Neural cell (in vitro differentiated cells): ENCODE results near the gene CFAP299. TPM values are rescaled to one million over a fixed set of nuclear protein-coding genes. Genes with fewer than 3 reads are reported as not detected.

Experiments used
- H2AFZ ChIP-seq: fragments of 200-600, 300-800 bp; sonication (generic), shearing (Covaris generic); 2 replicates; pipeline ENCODE4 v1.6.0; 2014; ENCODE audit warnings: low read depth, mild to moderate bottlenecking, antibody characterized with exemption, low read length, moderate library complexity
- H3F3A ChIP-seq: fragments of 200-600 bp; shearing (Covaris generic); 2 replicates; pipeline ENCODE4 v1.6.1; 2016; ENCODE audit warnings: mild to moderate bottlenecking, moderate library complexity, mixed read lengths, antibody characterized with exemption, low read length; ENCODE audit not compliant: insufficient read depth, poor library complexity, severe bottlenecking
- H3K27ac ChIP-seq: fragments of 200-600, 300-800 bp; sonication (generic), shearing (Covaris generic); 2 replicates; pipeline ENCODE4 v1.5.1; 2014; ENCODE audit warnings: mild to moderate bottlenecking, low read length, moderate library complexity
- H3K27me3 ChIP-seq: fragments of 300-800, 200-600 bp; sonication (generic), shearing (Covaris generic); 2 replicates; pipeline ENCODE4 v1.6.0; 2014; ENCODE audit warnings: mild to moderate bottlenecking, low read depth, low read length, moderate library complexity; ENCODE audit not compliant: insufficient read depth
- H3K36me3 ChIP-seq: fragments of 300-800, 200-600 bp; sonication (generic), shearing (Covaris generic); 2 replicates; pipeline ENCODE4 v1.5.1; 2014; ENCODE audit warnings: mild to moderate bottlenecking, antibody characterized with exemption, low read length, moderate library complexity; ENCODE audit not compliant: insufficient read depth
- H3K4me2 ChIP-seq: fragments of 300-800, 200-600 bp; sonication (generic), shearing (Covaris generic); 2 replicates; pipeline ENCODE4 v1.6.0; 2014; ENCODE audit warnings: mild to moderate bottlenecking, low read length
- H3K4me3 ChIP-seq: fragments of 300-800, 200-600 bp; sonication (generic), shearing (Covaris generic); 2 replicates; pipeline ENCODE4 v1.5.1; 2014; ENCODE audit warnings: mild to moderate bottlenecking, low read length, moderate library complexity
- H3K79me2 ChIP-seq: fragments of 200-600 bp; shearing (Covaris generic); replicated peaks from 2 replicates; pipeline ENCODE4 v1.6.0; 2014; ENCODE audit warnings: mild to moderate bottlenecking, low read length, moderate library complexity; ENCODE audit not compliant: insufficient read depth
- H3K9ac ChIP-seq: fragments of 300-800, 200-600 bp; sonication (generic), shearing (Covaris generic); 2 replicates; pipeline ENCODE4 v1.6.1; 2016; ENCODE audit warnings: mild to moderate bottlenecking, low read length, mixed read lengths
- H3K9me2 ChIP-seq: fragments of 200-600 bp; shearing (Covaris generic); 2 replicates; pipeline ENCODE4 v1.6.1; 2016; ENCODE audit warnings: mild to moderate bottlenecking, low read length, mixed read lengths; ENCODE audit not compliant: insufficient read depth
- H3K9me3 ChIP-seq: fragments of 200-600, 300-800 bp; sonication (generic), shearing (Covaris generic); 2 replicates; pipeline ENCODE4 v1.6.1; 2016; ENCODE audit warnings: mild to moderate bottlenecking, mixed run types, low read length, moderate library complexity, mixed read lengths
- H4K20me1 ChIP-seq: fragments of 200-600 bp; shearing (Covaris generic); 2 replicates; pipeline ENCODE4 v1.6.1; 2016; ENCODE audit warnings: mild to moderate bottlenecking, mixed run types; ENCODE audit not compliant: insufficient read depth
- EP300 ChIP-seq: fragments of 450-650 bp; conservative IDR thresholded peaks from 2 replicates; pipeline ENCODE4 v1.6.1; 2014; ENCODE audit warnings: antibody characterized with exemption, mild to moderate bottlenecking, moderate library complexity; ENCODE audit not compliant: poor library complexity, severe bottlenecking
- EZH2 ChIP-seq: fragments of 200-600, 300-800 bp; shearing (Covaris generic), sonication (generic); IDR thresholded peaks from 2 replicates; pipeline ENCODE4 v1.6.1; 2014; ENCODE audit warnings: antibody characterized with exemption, low read length, borderline replicate concordance, mild to moderate bottlenecking; ENCODE audit not compliant: insufficient read depth, poor library complexity, severe bottlenecking
- MXI1 ChIP-seq: fragments of 450-650 bp; conservative IDR thresholded peaks from 2 replicates; pipeline ENCODE4 v1.6.1; 2014; ENCODE audit warnings: antibody characterized with exemption, mild to moderate bottlenecking; ENCODE audit not compliant: poor library complexity, severe bottlenecking
- POLR2AphosphoS5 ChIP-seq: IDR thresholded peaks from 2 replicates; pipeline ENCODE4 v1.6.1; 2012
- RAD21 ChIP-seq: fragments of 450-650 bp; conservative IDR thresholded peaks from 2 replicates; pipeline ENCODE4 v1.6.1; 2014; ENCODE audit warnings: antibody characterized with exemption, mild to moderate bottlenecking, moderate library complexity
- SMC3 ChIP-seq: fragments of 450-650 bp; conservative IDR thresholded peaks from 2 replicates; pipeline ENCODE4 v1.6.1; 2014; ENCODE audit warnings: antibody characterized with exemption, mild to moderate bottlenecking, moderate library complexity; ENCODE audit not compliant: poor library complexity
- TAF1 ChIP-seq: IDR thresholded peaks from 2 replicates; pipeline ENCODE4 v1.6.1; 2012; ENCODE audit warnings: low read depth
- polyA plus RNA-seq: library from polyadenylated mRNA; depleted of rRNA; stranded (reverse); fragments of >200 nt; gene quantifications from 2 replicates; pipeline ENCODE4 v1.2.3, GENCODE V29; 2014
- TF ChIP-seq, protein P1 (sequence below): fragments of 450-650 bp; IDR thresholded peaks from 2 replicates; pipeline ENCODE4 v1.5.1; 2014; ENCODE audit warnings: antibody characterized with exemption, mild to moderate bottlenecking, moderate library complexity; ENCODE audit not compliant: poor library complexity, severe bottlenecking
- TF ChIP-seq, protein P2 (sequence below): IDR thresholded peaks from 2 replicates; pipeline ENCODE4 v1.6.1; 2012; ENCODE audit warnings: borderline replicate concordance

Gene CFAP299
- polyA plus RNA-seq, 1 donor from 2014 or later = not detected

DNA sequence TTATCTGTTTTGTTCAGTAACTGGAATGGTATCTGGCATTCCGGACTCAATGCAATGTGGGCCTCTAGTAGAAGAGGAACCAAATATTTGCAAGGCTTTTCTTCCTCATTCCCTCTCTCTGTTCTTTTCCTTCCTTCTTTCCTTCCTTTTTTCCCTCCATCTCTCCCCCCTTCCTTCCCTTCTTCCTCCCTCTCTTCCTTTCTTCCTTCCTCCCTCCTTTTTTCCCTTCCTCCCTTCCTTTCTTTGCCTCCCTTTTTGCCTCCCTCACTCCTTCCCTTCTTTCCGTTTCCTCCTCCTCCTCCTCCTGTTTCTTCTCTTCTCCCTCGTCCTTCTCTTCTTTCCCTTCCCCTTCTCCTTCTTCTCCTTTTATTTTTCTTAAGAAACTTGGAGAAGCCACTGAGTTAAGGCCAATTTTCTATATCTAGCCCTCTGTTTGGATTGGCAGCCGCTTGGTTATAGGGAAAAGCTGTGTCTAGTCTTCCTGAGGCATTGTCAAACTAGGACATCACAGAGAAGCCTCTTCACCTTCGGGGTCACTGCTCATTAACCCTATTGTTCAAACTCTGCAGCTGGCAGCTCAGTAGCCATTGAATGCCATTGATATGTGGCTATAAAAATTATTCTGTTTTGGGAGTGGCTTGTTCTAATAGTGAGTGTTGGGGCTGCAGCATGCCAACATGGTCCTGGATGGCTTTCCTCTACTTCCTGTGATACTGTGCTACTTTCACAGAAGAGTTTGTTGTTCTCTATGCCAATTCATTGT is 95.9 kb downstream of the CFAP299 start:
- Histone ChIP-seq H2AFZ (no peak overlapping the region), H3K9ac (no peak overlapping the region)
- TF ChIP-seq, protein P1, sequence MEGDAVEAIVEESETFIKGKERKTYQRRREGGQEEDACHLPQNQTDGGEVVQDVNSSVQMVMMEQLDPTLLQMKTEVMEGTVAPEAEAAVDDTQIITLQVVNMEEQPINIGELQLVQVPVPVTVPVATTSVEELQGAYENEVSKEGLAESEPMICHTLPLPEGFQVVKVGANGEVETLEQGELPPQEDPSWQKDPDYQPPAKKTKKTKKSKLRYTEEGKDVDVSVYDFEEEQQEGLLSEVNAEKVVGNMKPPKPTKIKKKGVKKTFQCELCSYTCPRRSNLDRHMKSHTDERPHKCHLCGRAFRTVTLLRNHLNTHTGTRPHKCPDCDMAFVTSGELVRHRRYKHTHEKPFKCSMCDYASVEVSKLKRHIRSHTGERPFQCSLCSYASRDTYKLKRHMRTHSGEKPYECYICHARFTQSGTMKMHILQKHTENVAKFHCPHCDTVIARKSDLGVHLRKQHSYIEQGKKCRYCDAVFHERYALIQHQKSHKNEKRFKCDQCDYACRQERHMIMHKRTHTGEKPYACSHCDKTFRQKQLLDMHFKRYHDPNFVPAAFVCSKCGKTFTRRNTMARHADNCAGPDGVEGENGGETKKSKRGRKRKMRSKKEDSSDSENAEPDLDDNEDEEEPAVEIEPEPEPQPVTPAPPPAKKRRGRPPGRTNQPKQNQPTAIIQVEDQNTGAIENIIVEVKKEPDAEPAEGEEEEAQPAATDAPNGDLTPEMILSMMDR = no peak
- TF ChIP-seq, protein P2, sequence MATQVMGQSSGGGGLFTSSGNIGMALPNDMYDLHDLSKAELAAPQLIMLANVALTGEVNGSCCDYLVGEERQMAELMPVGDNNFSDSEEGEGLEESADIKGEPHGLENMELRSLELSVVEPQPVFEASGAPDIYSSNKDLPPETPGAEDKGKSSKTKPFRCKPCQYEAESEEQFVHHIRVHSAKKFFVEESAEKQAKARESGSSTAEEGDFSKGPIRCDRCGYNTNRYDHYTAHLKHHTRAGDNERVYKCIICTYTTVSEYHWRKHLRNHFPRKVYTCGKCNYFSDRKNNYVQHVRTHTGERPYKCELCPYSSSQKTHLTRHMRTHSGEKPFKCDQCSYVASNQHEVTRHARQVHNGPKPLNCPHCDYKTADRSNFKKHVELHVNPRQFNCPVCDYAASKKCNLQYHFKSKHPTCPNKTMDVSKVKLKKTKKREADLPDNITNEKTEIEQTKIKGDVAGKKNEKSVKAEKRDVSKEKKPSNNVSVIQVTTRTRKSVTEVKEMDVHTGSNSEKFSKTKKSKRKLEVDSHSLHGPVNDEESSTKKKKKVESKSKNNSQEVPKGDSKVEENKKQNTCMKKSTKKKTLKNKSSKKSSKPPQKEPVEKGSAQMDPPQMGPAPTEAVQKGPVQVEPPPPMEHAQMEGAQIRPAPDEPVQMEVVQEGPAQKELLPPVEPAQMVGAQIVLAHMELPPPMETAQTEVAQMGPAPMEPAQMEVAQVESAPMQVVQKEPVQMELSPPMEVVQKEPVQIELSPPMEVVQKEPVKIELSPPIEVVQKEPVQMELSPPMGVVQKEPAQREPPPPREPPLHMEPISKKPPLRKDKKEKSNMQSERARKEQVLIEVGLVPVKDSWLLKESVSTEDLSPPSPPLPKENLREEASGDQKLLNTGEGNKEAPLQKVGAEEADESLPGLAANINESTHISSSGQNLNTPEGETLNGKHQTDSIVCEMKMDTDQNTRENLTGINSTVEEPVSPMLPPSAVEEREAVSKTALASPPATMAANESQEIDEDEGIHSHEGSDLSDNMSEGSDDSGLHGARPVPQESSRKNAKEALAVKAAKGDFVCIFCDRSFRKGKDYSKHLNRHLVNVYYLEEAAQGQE = no peak
- TF ChIP-seq EP300 (no peak), MXI1 (no peak), SMC3 (no peak), RAD21 (no peak), POLR2AphosphoS5 (no peak), TAF1 (no peak), EZH2 (no peak)

DNA sequence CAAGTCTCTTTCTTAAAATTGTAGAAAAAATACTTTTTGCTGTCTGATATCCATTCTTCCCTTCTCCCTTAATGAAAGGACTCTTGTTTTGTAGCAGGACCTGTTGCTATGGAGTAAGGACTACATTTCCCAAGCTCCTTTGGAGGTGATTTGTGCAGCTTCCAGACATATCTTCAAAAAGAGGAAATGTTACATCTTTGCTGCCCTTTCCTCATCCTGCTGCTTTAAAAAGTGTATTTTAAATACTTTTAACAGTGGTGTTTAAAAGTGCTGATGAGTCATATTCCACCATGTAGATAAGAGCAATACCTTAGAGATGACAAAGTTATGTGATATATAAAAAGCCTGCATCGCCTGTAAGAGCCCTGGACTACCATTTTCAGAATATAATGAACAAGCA is 98.7 kb downstream of the CFAP299 start:
- Histone ChIP-seq H3K36me3 (no peaks in the 10 kb centered on the region), H3K27ac (no peak overlapping the region), H3K79me2 (no peaks in the 10 kb centered on the region), H3K9me2 (no peaks in the 10 kb centered on the region), H3K9ac (no peak overlapping the region), H3K27me3 (no peaks in the 10 kb centered on the region), H3F3A (no peaks in the 10 kb centered on the region), H3K4me3 (no peak overlapping the region), H3K9me3 (no peaks in the 10 kb centered on the region), H4K20me1 (no peaks in the 10 kb centered on the region), H2AFZ (no peak overlapping the region), H3K4me2 (no peak overlapping the region)
- TF ChIP-seq TAF1 = no peak
- TF ChIP-seq SMC3 = no peak
- TF ChIP-seq RAD21 = no peak

More for the DNA sequence above, 95.9 kb downstream of the CFAP299 start:
- H3K79me2 ChIP-seq = no peaks in the 10 kb centered on the region
- no peaks in the 10 kb centered on the region for H3K27me3 ChIP-seq
- H3K4me3 ChIP-seq = no peak overlapping the region
- H3K9me2 ChIP-seq = no peaks in the 10 kb centered on the region
- no peaks in the 10 kb centered on the region for H3F3A ChIP-seq
- no peak overlapping the region for H3K4me2 ChIP-seq
- no peaks in the 10 kb centered on the region for H3K9me3 ChIP-seq
- H3K27ac ChIP-seq = no peak overlapping the region
- no peaks in the 10 kb centered on the region for H4K20me1 ChIP-seq
- H3K36me3 ChIP-seq = no peaks in the 10 kb centered on the region
